ENCODE data around the gene PFDN1.

DNA sequence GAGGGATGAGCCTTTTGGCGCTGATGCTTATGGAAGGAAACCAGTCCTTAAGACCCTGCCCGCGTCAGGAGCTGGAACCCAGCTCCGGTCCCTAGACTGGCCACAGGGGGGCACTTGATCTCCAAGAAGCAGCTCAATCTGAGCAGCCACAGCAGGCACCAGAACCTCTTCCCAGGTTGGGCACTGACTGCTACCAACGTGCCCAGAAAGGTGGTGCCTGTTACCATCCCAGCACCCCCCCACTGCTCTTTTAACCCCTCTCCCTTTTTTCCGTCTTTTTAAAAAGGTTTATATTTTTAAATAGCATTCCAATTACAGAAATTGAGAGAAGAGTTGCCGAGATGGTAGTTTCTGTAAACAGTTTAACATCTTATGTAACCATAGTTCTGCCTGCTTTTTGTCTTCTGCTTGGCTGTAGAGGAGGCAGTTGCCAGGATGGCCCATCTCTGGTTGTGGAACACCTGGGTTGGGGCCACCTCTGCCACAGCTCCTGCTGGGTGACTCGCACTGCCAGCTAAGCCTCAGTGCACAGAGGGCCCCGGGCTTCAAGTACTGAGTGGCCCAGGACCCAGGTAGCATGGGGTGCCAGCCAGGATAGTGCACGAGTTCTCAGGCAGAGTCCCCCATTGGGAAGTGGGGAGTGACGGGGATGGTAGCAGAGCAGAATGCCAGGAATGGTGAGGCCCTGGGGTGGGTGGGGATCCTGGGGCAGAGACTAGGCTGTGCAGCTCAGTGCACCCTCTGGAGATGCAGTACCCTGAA lies 62.8 kb downstream of the PFDN1 start:
- TF ChIP-seq, protein P1, sequence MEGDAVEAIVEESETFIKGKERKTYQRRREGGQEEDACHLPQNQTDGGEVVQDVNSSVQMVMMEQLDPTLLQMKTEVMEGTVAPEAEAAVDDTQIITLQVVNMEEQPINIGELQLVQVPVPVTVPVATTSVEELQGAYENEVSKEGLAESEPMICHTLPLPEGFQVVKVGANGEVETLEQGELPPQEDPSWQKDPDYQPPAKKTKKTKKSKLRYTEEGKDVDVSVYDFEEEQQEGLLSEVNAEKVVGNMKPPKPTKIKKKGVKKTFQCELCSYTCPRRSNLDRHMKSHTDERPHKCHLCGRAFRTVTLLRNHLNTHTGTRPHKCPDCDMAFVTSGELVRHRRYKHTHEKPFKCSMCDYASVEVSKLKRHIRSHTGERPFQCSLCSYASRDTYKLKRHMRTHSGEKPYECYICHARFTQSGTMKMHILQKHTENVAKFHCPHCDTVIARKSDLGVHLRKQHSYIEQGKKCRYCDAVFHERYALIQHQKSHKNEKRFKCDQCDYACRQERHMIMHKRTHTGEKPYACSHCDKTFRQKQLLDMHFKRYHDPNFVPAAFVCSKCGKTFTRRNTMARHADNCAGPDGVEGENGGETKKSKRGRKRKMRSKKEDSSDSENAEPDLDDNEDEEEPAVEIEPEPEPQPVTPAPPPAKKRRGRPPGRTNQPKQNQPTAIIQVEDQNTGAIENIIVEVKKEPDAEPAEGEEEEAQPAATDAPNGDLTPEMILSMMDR (IDR thresholded peaks at IDR 0.05; ENCODE audit: poor library complexity): peak; percentile 65
- TF ChIP-seq EZH2 (IDR thresholded peaks at IDR 0.05; ENCODE audit: borderline replicate concordance): no peak

Data from hepatocyte (in vitro differentiated cells).